Activated T-helper 9 cell treated with anti-CD3 and anti-CD28 coated beads, Interleukin-2, amount 50 U/mL, for 16 hours (primary cell): ENCODE data around the gene ZNF207.
"Not testable (repeated sequence)": the region's sequence is repeated elsewhere in the genome, so short reads cannot be mapped to it uniquely, and the experiment has no call there.

Experiments
- DNase-seq: peaks from one replicate; pipeline ENCODE4 v3.0.0-alpha.2; 2020; ENCODE audit warnings: low read depth

ZNF207 gene

DNA sequence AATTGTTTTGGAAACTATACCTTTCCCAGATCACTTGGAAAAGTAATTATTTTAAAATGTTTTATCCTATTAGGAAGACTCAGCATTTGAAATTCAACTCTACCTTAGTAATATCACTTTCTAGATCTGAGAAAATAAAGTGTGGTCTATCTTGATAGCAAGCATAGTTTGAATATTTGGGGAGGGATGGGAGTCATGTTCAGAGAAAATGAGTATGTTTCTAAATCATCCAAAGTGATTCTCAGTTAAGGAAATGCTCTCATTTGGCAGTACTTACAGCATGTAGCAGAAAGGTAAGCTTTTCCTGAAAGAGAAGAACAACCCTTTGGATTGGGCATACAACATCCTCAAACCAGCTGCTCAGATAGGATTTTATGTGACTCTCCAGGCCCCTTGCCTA lies 14.9 kb upstream of the ZNF207 start:
- DNase-seq: no peak

DNA sequence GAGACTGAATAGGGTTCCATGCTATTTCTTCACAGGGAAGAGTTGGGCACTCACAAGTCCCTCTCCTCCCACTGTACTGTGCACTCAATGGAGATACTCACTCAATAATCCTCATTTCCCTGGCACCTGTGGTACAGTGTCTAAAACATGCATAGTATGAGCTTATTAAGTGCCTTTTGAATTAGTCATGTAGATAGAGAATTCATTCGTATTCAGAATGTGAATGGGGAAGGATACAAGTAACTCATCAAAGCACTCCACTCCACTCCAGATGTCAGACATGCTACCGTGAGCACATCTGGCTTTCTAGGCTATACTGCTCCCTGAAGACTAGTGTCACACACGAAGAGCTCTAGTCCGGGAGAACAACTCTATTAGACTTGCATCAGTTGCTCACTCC lies 14.3 kb upstream of the ZNF207 start:
- DNase-seq: no peak

DNA sequence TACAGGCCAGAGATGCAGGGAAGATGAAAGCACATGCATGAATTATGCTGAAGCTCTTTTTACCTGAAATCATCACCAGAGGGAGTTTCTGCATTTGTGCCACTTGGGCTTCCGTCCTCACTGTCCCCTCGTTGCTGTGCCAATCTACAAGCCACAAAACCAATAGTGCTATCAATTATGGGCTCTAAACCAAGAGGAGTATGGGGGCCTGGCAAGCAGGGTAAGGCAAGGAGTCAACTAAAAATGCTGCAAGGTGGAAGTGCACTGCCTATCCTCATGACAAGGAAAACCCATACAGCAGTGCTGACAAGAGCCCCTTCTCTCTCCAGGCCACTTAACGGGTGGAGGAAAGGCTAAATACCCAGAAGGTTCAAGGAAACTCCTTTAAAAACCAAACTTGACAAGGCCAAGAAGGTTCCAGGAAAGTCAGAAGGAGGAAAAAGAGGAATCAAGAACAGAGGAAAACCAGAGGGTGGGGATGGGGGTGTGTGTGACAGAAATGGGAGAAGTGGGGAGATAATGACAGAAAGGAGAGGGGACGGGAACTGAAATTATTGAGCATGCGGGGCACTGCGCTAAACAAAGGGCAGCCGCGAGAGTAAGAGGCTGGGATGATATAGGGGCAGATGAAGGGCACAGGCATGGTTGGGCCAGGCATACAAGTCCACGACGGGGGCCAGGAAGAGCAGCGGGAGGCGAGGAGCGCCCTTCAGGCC lies 8.7 kb upstream of the ZNF207 start:
- DNase-seq: no peak

DNA sequence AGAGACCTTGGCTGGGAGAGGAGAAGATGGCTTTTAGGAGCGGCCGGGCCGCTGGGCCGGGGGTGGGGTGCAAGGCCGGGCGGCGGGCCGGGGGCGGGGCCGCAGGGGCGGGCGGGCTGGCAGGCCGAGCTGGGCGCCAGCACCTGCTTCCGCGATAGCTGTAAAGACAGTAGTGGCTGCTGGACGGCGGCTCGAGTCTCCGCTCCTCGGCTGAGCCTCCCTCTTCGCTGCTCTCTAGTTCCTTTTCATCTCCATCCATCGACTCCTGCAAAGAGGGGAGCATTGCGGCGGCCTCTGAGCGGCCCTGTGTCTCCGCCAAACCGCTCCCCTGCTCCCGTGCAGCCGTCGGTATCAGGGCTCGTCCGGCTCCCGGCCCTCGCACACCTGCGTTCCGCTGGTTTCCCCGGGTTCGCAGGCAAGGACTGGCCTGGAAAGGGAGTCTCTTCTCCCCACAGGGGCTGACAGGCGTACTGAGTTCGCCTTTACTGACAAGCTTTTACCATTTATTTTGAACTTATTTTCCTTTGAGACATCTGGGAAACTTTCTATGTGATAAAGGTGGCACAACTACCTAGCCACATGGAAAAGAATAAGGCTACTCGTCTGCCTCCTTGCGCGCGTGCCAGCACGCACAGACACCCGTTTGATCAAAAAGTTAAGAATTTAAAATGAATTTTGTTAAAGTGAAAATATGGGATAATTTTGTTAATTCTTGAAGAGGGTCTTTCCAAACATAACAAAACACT lies 7.9 kb upstream of the ZNF207 start, which contains the start of gene C17orf75:
TSS of gene C17orf75 (minus strand) at position 317 of the 746 bp plus-strand sequence. CDS start at position 283, 34 bp downstream.
- peak; percentile 72 for DNase-seq

DNA sequence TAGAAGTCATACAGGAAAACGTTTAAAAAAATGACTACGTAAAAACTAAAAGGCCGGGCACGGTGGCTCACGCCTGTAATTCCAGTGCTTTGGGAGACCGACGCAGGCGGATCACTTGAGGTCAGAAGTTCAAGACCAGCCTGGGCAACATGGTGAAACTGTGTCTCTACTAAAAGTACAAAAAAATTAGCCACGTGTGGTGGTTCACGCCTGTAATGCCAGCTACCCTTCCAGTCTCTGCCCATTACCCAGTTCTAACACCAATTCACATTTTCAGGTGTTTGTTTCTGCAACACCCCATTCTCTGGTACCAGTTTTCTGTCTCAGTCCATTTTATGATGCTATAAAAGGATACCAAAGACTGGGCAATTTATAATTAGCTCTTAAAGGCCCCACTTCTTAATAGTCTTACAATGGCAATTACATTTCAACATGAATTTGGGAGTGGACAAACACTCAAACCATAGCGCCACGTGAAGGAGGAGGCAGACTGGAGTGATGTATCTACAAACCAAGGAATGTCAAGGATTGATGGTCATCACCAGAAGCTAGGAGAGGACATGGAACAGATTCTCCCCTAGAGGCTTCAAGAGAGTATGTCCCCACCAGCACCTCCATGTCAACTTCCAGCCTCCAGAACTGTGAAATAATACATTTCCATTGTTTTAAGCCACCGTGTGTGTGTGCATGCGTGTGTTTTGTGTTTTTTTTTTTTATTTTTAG lies 7.2 kb upstream of the ZNF207 start:
- no peak for DNase-seq

DNA sequence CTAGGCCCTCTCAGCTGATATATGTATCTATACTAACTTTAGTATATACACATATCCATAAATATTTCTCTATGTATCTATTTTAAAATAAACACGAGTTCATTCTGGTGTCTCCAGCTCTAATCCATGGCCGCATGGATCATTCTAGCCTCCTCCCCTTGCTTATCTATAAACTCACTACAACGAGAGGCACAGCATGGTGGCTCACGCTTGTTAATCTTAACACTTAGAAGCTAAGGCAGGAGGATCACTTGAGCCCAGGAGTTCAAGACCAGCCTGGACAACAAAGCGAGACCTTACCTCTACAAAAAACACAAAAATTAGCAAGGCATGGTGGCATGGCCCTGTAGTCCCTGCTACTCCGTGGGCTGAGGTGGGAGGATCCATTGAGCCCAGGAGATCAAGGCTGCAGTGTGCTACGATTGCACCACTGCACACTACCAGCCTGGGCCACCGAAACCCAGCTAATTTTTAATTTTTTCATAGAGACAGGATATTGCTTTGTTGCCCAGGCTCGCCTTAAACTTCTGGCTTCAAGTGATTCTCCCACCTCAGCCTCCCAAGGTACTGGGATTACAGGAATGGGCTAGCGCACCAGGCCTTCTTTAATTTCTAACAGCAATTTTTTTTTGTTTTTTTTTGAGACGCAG lies 3.9 kb upstream of the ZNF207 start:
- no peak for DNase-seq

DNA sequence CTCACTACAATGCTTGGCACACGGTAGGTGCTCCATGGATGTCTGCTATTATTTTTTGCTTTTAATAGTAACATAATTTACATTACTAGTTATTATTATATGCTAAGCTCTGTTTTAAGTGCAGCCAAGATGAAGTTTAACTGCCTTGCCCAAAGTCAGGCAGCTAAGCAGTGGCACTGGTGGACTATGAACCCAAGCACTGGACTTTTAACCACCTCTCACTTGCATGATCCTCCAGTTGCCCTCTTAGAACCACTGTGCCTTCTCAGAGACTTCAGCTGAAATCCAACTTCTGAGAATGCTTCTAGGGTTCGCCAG lies 1.5 kb upstream of the ZNF207 start:
- no peak for DNase-seq

DNA sequence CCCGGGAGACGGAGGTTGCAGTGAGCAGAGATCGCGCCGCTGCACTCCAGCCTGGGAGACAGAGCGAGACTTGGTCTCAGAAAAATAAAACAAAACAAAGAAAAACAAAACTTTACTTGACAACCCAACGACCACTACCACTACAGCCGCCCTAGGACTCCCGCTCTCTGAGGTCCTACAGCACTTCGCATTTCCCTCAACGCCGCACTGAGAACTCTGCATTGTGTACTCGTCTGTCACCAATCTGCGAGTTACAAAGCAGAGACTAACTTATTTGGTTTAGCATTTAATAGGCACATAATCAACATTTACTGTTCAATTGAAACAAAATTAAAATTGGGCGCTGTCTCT lies 479 bp upstream of the ZNF207 start:
- DNase-seq: no peak

DNA sequence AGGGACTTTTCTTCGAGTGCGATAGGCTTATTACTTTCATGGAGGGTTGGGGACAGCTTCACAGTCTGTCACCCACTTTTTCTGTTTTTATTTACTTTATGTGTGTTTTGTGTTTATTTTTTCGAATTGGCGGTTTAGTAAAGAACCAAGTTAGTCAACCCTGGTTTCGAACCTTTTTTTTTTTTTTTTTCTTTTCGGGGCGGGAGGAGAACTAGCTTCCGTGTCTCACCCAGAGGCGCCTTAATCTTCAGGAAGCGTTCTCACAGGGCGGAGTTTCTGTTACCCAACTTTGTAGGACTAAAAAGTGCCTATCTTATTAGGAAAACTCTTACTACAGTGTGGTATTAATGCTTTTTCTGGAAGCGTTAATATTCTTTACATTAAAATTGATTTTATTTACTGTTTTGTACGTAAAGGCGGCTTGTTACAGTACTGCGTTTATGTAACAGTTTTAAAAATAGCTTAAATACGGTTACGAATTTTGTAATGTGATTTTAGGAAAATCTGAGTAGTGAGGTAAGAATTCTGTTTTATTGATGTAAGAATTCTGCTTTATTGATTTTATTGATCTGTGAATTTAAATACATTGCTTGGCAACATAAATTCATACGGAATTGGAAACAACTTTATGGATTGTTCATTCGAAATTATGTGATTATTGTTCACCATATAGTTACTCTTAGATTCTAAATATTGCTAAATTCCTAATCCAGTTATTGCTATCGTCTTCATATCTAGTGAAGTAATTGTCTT lies 885 bp downstream of the ZNF207 start:
- DNase-seq: no peak

DNA sequence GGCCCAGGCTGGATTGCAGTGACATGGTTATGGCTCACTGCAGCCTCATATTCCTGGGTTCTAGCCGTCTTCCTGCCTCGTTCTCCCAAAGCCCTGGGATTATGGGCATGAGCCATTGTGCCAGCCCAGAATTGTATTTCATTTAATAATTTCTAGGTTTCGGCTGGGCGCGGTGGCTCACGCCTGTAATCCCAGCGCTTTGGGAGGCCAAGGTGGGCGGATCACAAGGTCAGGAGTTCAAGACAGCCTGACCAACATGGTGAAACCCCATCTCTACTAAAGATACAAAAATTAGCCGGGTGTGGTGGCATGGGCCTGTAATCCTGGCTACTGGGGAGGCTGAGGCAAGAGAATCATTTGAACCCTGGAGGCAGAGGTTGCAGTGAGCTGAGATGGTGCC lies 2.8 kb downstream of the ZNF207 start:
- not testable (repeated sequence) for DNase-seq

DNA sequence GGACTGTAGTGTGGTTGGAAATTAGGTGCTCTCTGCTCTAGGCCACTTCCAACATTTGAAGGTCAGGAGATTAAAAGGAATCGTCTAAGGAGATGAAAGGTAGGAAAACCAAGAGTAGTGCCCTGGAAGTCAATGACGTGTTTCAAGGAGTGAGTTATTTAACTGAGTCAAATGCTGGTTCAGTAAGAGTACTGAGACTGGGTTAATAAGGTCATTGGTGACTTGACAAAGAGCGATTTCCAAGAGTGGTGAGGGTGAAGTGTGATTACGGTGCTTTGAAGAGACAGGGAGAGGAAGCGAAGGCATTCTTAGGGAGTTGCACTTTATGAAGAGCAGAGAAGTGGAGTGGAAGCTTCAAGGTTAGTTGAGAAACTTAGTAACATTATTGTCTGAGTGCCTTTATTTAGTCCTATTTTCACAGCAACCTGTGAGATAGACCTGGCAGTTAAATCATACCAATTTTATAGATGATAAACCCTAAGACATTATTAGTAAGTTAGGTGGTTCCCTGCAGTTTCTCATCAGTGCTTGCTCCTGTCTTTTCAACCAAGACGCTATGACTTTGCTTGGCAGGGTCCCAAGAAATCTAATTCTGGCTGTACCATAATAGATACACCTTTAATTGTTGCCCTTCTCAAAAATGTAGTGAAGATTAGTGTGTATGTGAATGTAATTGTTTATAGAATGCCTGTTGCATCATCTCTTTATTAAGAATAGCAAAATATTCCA lies 5.9 kb downstream of the ZNF207 start:
- DNase-seq: no peak

DNA sequence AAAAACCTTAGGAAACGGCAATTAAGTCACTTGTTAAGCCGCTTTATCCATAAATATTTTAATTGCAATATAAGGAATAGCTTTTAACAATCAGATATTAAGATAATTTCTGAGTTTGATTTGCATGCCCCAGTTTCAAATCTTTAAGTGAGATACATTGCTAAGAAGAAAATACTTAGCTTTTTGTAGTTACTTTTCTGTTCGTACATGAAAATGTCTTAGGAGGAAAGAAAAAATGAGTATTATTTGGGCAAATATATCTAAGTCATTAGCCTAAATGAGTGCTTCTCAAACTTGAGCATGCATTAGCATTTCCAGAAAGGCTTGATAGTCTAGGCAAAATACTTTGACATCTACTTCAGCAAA lies 6.4 kb downstream of the ZNF207 start:
- DNase-seq: no peak

DNA sequence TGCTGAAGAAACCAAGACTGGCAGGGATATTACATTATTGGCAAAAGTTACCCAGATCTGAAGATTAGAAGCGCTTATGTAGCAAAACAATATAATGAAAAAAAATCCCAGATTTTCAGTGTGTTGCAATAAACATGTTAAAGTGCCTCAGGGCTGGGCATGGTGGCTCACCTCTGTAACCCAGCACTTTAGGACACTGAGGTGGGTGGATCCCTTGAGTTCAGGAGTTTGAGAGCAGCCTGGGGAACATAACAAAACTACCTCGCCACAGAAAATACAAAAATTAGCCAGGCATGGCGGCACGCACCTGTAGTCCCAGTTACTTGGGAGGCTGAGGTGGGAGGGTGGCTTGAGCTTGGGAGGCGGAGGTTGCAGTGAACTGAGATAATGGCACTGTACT lies 6.8 kb downstream of the ZNF207 start:
- no peak for DNase-seq

DNA sequence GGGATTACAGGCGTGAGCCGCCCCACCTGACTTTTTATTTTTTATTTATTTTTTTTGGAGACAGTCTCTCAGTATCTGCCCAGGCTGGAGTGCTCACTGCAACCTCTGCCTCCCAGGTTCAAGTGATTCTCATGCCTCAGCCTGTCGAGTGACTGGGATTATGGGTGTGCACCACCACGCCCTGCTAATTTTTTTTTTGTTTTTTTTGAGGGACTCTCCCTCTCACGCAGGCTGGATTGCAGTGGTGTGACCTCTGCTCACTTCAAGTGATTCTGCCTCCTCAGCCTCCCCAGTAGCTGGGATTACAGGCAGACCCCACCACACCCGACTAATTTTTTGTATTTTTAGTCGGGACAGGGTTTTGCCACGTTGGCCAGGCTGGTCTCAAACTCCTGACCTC lies 7.7 kb downstream of the ZNF207 start:
- no peak for DNase-seq

DNA sequence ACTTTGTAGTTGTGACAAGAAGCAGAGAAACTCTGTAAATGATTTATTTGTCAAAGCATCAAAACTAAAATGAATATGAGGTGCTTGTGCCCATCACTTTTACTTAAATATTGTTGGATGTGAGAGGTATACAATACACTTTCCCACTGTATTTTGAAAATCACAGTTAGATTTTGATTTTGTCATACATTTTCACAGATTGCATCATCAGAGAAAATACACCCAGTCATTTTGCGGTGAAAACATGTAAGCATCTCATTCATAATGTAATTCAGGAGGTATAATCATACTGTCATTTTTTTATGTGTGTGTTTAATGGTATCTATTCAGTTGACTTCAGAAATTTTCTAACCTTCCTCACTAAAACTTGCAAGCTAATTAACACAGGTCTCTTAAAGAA lies 11.3 kb downstream of the ZNF207 start:
- no peak for DNase-seq

DNA sequence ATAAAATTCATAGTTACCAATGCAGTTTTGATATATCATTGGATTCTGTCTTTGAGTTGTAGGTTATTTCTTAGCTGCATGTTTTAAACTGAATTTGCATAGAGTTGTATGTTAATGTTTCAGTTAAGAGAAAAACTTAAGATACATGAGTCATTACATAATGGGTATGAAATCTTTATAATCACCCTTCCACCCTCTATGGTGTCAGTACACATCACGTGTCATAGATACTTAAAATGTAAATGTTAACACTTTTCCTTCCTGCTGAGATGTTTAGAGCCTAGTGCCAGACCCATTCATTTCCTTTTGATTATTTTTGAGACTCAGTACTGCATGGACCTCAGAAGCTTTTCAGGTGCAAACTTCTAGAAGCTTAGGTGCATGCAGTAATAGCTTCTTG lies 20.5 kb downstream of the ZNF207 start:
- DNase-seq: no peak

DNA sequence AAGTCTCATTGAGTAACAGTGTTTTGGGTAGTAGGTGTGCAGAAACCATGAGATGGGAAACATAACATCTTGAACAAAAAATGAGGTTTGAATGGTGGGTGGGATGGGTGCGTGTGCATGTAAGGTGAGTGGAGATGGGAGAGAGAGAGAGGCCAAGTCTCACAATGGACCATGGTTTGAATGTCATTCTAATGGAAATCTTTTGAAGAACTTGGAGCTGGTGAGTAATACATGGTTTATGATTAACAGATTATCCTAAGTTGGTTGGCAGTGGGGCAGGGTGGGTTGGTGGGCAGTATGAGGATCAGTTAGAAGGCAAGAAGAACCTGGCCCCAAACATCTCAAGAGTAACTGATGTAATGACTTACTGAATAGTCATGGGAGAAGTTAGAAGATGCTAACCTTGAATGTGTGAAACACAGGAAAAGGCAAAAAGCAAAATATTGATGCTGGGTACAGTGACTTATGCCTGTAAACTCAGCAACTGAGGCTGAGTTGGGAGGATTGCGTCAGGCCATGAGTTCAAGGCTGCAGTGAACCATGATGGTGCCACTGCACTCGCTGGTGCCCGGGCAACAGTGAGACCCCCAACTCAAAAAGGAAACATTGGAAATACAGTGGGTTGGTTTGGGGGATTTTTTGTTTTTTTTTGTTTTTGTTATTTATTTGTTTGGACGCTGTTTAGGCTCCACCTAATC lies 32.7 kb downstream of the ZNF207 start:
- no peak for DNase-seq

DNA sequence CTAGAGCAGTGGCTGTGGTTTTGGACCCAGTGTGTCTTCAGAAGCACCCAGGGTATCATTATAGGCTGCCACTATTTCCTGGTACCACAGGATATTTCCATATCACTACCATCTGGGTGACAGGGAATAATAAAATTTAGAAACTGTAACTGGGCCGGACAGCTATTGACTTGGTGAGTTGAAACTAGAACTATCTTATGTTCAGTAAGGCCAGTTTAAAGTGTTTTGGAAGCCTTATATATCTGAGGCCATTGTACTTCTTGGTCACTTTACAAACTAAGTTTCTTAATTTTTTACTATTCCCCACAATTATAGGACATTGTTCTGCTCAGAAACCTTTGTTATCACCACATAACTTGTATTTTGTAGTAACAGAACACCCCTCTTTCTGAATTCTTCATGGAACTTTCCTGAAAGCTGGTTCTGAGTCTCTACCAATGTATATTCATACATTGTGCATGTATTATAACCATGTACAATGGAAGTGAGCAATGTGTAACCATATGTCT lies 34.0 kb downstream of the ZNF207 start:
- no peak for DNase-seq

DNA sequence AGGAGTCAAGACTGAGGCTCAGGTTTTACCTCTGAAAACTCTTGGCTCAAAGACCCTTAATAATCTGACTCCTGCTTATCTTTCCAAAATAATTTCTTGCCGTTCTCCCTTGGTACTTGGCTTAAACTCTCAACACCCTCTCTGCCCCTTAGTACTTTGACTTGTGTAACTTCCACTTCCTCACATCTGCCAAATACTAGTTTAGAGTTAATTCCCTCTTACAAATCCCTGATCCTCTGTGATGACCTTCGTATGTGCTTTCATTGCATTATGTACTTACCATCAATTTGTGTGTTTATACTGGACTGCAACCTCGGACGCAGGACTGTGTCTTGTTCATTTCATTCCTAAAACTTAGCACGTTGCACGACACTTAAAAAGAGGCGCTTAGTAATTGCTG lies 35.2 kb downstream of the ZNF207 start:
- DNase-seq: no peak

DNA sequence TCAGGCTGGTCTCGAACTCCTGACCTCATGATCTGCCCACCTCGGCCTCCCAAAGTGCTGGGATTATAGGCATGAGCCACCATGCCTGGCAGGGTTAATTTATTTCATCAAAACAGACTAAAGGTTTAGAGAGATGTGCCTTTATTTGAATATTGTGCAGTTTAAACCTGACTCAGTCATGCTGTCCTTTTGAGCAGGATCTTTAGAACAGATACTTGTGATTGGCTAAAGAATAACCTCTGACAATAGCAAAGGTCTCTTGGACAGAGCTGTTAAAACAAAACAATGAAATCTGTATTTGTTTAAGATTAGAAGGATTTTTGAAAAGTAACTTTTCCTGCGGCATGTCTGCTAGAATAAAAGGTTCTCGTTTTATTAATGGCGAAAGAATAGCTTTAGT lies 36.0 kb downstream of the ZNF207 start:
- DNase-seq: no peak

DNA sequence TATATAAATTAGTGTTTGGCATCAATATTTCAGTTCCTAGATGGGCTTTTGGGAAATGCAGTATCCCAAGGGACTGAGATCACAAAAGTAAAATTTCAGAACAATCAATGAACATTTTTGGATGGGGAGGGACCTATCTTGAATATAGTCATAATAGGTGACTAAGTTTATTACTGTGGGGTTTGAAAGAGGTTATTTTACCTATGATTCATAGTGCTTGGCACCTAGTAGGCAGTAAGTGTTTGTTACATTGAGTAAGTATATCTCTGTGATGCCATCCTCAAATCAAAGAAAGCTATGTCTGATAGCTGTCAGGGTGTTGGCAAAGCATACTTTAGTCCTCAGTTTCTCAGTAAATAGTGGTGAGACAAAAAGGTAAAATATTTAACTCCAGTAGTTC lies 36.9 kb downstream of the ZNF207 start:
- DNase-seq: no peak
